Measurements from ENCODE around the gene PARD3B. TPM values are rescaled to one million over a fixed set of nuclear protein-coding genes. Genes with fewer than 3 reads are reported as not detected.

The PARD3B gene
- total RNA-seq, 1 experiment from 2014 or later: 2.0 TPM

DNA sequence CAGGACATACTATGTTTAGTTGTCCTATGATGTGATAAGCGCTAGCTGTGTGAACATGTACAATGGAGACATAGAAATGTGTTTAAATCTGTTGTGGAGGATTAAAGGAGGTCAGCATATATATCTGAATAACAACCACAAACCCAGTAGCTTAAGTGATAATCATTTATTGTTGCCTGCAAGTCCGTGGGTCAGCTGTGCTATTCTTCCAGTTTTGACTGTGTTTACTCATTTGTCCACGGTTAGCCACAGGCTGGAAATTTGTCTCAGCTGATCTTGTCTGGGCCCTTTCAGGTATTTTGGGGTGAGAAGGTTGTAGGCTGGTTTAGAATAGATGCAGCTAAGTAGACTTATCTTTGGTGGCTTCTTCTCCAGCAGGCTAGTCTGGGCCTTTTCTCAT lies 110.4 kb downstream of the PARD3B start:
- intact Hi-C loops (cut with micrococcal nuclease): no loop called here

More for the DNA sequence above, 110.4 kb downstream of the PARD3B start:
- H3K27ac ChIP-seq (ENCODE audit: low read depth, low read length): no peak overlapping the region
- no peak overlapping the region for H3K4me2 ChIP-seq (ENCODE audit: low read length)
- H3K79me2 ChIP-seq (ENCODE audit: insufficient read depth, low read length): no peaks in the 10 kb centered on the region
- no peaks in the 10 kb centered on the region for H4K20me1 ChIP-seq (ENCODE audit: insufficient read depth)
- no peak overlapping the region for H2AFZ ChIP-seq (ENCODE audit: low read depth, low read length, poor library complexity, severe bottlenecking)
- RAD21 ChIA-PET (ENCODE audit: low non-redundant PET in 1 of 2, low total read pairs in 2 of 2, uncharacterized antibody in 2 of 2, unreplicated experiment in 2 of 2): no interaction called here
- no TSS peak for BruUV-seq (replicated peaks)
- H3K4me1 ChIP-seq (ENCODE audit: control insufficient read depth in 1 of 2, insufficient read depth in 2 of 2, low read length in 2 of 2): no peaks in the 10 kb centered on the region
- ATAC-seq (no peak), DNase-seq (ENCODE audit: low read depth, low spot score) (no peak)
- CTCF ChIA-PET: no interaction called here
- POLR2A ChIA-PET: no interaction called here
- no peaks in the 10 kb centered on the region for H3K27me3 ChIP-seq (ENCODE audit: insufficient read depth, low read length)
- no peak overlapping the region for H3K9ac ChIP-seq (ENCODE audit: low read length)
- no peaks in the 10 kb centered on the region for H3K9me3 ChIP-seq (ENCODE audit: control insufficient read depth in 1 of 2, insufficient read depth in 1 of 2, low read depth in 1 of 2, low read length in 2 of 2)
- TF ChIP-seq ZNF274 (IDR thresholded peaks at IDR 0.05; ENCODE audit: low read depth, low read length) (no peak), EZH2phosphoT487 (IDR thresholded peaks at IDR 0.05; ENCODE audit: borderline replicate concordance) (no peak), ATF3 (IDR thresholded peaks at IDR 0.05) (no peak), CEBPB (IDR thresholded peaks at IDR 0.05; ENCODE audit: low read depth) (no peak), ZBTB33 (IDR thresholded peaks at IDR 0.05; ENCODE audit: extremely low read depth, insufficient replicate concordance, low read length) (no peak), JUND (IDR thresholded peaks at IDR 0.05) (no peak), RAD21 (IDR thresholded peaks at IDR 0.05; ENCODE audit: low read depth) (no peak), SP1 (IDR thresholded peaks at IDR 0.05; ENCODE audit: low read depth) (no peak), ELF1 (IDR thresholded peaks at IDR 0.05; ENCODE audit: borderline replicate concordance, low read depth) (no peak), ZFX (IDR thresholded peaks at IDR 0.05) (no peak), EZH2 (IDR thresholded peaks at IDR 0.05) (no peak), EGR1 (IDR thresholded peaks at IDR 0.05; ENCODE audit: low read depth) (no peak), TCF7L2 (IDR thresholded peaks at IDR 0.05; ENCODE audit: borderline replicate concordance, extremely low read depth, insufficient read depth, insufficient read length) (no peak)
- TF ChIP-seq, protein P1, sequence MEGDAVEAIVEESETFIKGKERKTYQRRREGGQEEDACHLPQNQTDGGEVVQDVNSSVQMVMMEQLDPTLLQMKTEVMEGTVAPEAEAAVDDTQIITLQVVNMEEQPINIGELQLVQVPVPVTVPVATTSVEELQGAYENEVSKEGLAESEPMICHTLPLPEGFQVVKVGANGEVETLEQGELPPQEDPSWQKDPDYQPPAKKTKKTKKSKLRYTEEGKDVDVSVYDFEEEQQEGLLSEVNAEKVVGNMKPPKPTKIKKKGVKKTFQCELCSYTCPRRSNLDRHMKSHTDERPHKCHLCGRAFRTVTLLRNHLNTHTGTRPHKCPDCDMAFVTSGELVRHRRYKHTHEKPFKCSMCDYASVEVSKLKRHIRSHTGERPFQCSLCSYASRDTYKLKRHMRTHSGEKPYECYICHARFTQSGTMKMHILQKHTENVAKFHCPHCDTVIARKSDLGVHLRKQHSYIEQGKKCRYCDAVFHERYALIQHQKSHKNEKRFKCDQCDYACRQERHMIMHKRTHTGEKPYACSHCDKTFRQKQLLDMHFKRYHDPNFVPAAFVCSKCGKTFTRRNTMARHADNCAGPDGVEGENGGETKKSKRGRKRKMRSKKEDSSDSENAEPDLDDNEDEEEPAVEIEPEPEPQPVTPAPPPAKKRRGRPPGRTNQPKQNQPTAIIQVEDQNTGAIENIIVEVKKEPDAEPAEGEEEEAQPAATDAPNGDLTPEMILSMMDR (IDR thresholded peaks at IDR 0.05 in 2 of 3, conservative IDR thresholded peaks at IDR 0.05 in 1 of 3; ENCODE audit: borderline replicate concordance in 1 of 3, insufficient read depth in 1 of 3, low read depth in 2 of 3, low read length in 2 of 3): no peak
- H3K4me3 ChIP-seq (replicated peaks in 1 of 2; ENCODE audit: low read depth in 1 of 2, low read length in 2 of 2): no peak overlapping the region
- H3K9me2 ChIP-seq (ENCODE audit: insufficient read depth): no peaks in the 10 kb centered on the region
- no peaks in the 10 kb centered on the region for H3K36me3 ChIP-seq (ENCODE audit: control insufficient read depth in 1 of 2, insufficient read depth in 2 of 2, low read length in 2 of 2)
